ENCODE measurements around the gene GLYAT.

- TF ChIP-seq CTCF (IDR thresholded peaks at IDR 0.05; ENCODE audit: low read depth, low read length) (no peak), MAX (IDR thresholded peaks at IDR 0.05; ENCODE audit: low read depth, low read length) (no peak), POLR2A (IDR thresholded peaks at IDR 0.05; ENCODE audit: extremely low read depth, insufficient read length) (no peak)
Observed at GRCh38 chr11:58773337-58773736, 41.6 kb upstream of the GLYAT start.

All from NB4 (cell line).